ENCODE measurements around the gene SMIM10. TPM values are rescaled to one million over a fixed set of nuclear protein-coding genes. Genes with fewer than 3 reads are reported as not detected.

Gene SMIM10
- total RNA-seq = 3.7 and 3.9 TPM in 2 replicates

DNA sequence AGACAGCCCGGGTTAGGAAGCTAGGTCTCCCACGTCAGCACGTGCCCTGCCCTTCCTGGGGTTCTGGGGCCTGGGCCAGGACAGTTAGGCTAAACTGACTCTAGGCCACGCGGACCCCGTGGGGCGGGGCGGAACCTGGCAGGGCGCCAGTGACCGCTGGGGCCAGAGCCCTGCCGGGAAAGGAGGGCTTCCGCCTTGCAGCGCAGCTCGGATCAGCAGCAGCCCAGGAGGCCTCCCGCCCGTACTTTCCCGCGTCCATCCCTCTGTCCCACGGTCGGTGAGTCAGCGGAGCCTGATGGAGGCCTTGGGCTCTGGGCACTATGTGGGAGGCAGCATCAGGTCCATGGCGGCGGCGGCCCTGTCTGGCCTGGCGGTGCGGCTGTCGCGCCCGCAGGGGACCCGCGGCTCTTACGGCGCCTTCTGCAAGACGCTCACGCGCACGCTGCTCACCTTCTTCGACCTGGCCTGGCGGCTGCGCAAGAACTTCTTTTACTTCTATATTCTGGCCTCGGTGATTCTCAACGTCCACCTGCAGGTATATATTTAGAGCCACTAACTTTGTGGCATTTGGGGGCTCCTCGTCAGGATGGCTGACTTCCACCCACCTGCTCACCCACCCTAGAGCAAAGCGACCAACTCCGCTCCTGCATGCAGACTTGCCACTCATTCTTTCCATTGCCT is at the start of gene SMIM10:
Gene SMIM10 (plus strand): TSS at position 191 of the 681 bp plus-strand sequence. CDS start 105 bp downstream, at position 296.

Other genes with a start within 250 kb of the SMIM10 start
- 5.0 and 6.7 TPM in 2 replicates for gene PABIR2, start 193.8 kb upstream of the SMIM10 start, total RNA-seq
- 31.8 and 87.5 TPM in 2 replicates for gene MOSPD1, start 75.7 kb upstream of the SMIM10 start, total RNA-seq
- gene RTL8B, start 31.6 kb downstream of the SMIM10 start, total RNA-seq = 7.0 and 12.0 TPM in 2 replicates
- 65.4 and 65.6 TPM in 2 replicates for gene RTL8C, start 41.4 kb downstream of the SMIM10 start, total RNA-seq
- 8.9 and 14.0 TPM in 2 replicates for gene RTL8A, start 61.1 kb downstream of the SMIM10 start, total RNA-seq
- 0.57 and 1.5 TPM in 2 replicates for gene SMIM10L2B, start 107.7 kb downstream of the SMIM10 start, total RNA-seq
- gene ETDB, start 129.5 kb downstream of the SMIM10 start, total RNA-seq = not detected in 2 replicates
- gene CT55, start 180.4 kb downstream of the SMIM10 start, total RNA-seq = not detected in 2 replicates

Measured in placental pericyte (primary cell).